Loucy (cell line): Measurements from ENCODE around the gene TBL1X.

Source experiments
- H2AFZ ChIP-seq: fragments of 200-600 bp; sonication (generic); 2 replicates; pipeline ENCODE4 v1.6.0; 2016; ENCODE audit warnings: antibody characterized with exemption, mild to moderate bottlenecking, low read length, moderate library complexity
- H3F3A ChIP-seq: fragments of 200-600 bp; 2 replicates; pipeline ENCODE4 v1.6.0; 2016; ENCODE audit warnings: antibody characterized with exemption, low read depth, mild to moderate bottlenecking
- H3K27me3 ChIP-seq: fragments of 200-600 bp; sonication (generic); 2 replicates; pipeline ENCODE4 v1.6.1; 2014; ENCODE audit warnings: low read length, mild to moderate bottlenecking; ENCODE audit not compliant: insufficient read depth, poor library complexity, severe bottlenecking
- H3K36me3 ChIP-seq: fragments of 200-600 bp; sonication (generic); 2 replicates; pipeline ENCODE4 v1.6.1; 2016; ENCODE audit warnings: low read length; ENCODE audit not compliant: insufficient read depth
- H3K4me1 ChIP-seq: fragments of 200-600 bp; sonication (generic); 2 replicates; pipeline ENCODE4 v1.5.1; 2014; ENCODE audit warnings: low read length, mild to moderate bottlenecking; ENCODE audit not compliant: insufficient read depth, poor library complexity, severe bottlenecking
- H3K4me2 ChIP-seq: fragments of 200-600 bp; sonication (generic); 2 replicates; pipeline ENCODE4 v1.6.0; 2014; ENCODE audit warnings: antibody characterized with exemption, low read length, low read depth, mild to moderate bottlenecking; ENCODE audit not compliant: poor library complexity, severe bottlenecking
- H3K4me3 ChIP-seq: fragments of 200-600 bp; sonication (generic); 2 replicates; pipeline ENCODE4 v1.5.1; 2014; ENCODE audit warnings: low read length, mild to moderate bottlenecking, mixed read lengths; ENCODE audit not compliant: poor library complexity, severe bottlenecking
- H3K79me2 ChIP-seq: fragments of 200-600 bp; sonication (generic); 2 replicates; pipeline ENCODE4 v1.6.1; 2014; ENCODE audit warnings: low read length; ENCODE audit not compliant: insufficient read depth
- H3K9ac ChIP-seq: fragments of 200-600 bp; sonication (generic); 2 replicates; pipeline ENCODE4 v1.6.0; 2014; ENCODE audit warnings: mild to moderate bottlenecking, low read depth, low read length, moderate library complexity; ENCODE audit not compliant: poor library complexity, severe bottlenecking
- H3K9me2 ChIP-seq: fragments of 200-600 bp; sonication (generic); replicated peaks from 2 replicates; pipeline ENCODE4 v1.6.1; 2016; ENCODE audit warnings: low read depth, low read length, mixed read lengths
- H3K9me3 ChIP-seq: fragments of 200-600 bp; sonication (generic); 2 replicates; pipeline ENCODE4 v1.6.1; 2014; ENCODE audit warnings: mild to moderate bottlenecking, antibody characterized with exemption, low read length, low read depth; ENCODE audit not compliant: insufficient read depth
- H4K20me1 ChIP-seq: fragments of 200-600 bp; sonication (generic); 2 replicates; pipeline ENCODE4 v1.6.0; 2014; ENCODE audit warnings: antibody characterized with exemption, low read length, mild to moderate bottlenecking; ENCODE audit not compliant: insufficient read depth, poor library complexity, severe bottlenecking
- CTCF ChIP-seq: fragments of 200-600 bp; sonication (generic); conservative IDR thresholded peaks from 2 replicates; pipeline ENCODE4 v1.5.1; 2014; ENCODE audit warnings: mild to moderate bottlenecking, antibody characterized with exemption, low read length
- EZH2phosphoT487 ChIP-seq: fragments of 200-600 bp; IDR thresholded peaks from 2 replicates; pipeline ENCODE4 v1.6.1; 2018; ENCODE audit warnings: antibody characterized with exemption, mild to moderate bottlenecking, moderate library complexity, borderline replicate concordance

The TBL1X gene

GRCh38 chrX:9746148-9746888, 281.5 kb downstream of the TBL1X start:
- H3K79me2 ChIP-seq: no peaks in the 10 kb centered on the region
- H3K9me2 ChIP-seq: no peaks in the 10 kb centered on the region
- H2AFZ ChIP-seq: no peak overlapping the region
- peaks cover 10% of the 10 kb centered on the region for H3K4me1 ChIP-seq
- no peaks in the 10 kb centered on the region for H3F3A ChIP-seq
- peak overlapping the region; percentile 48 for H3K4me2 ChIP-seq
- TF ChIP-seq EZH2phosphoT487 (no peak), CTCF (no peak)
- peaks cover 26% of the 10 kb centered on the region for H3K27me3 ChIP-seq
- peak overlapping the region; percentile 37 for H3K4me3 ChIP-seq
- no peak overlapping the region for H3K9ac ChIP-seq
- H4K20me1 ChIP-seq: no peaks in the 10 kb centered on the region
- H3K9me3 ChIP-seq: no peaks in the 10 kb centered on the region
- H3K36me3 ChIP-seq: no peaks in the 10 kb centered on the region

GRCh38 chrX:9747644-9748043, 282.8 kb downstream of the TBL1X start:
- Histone ChIP-seq H3K4me3 (no peak overlapping the region), H3K36me3 (no peaks in the 10 kb centered on the region), H3K79me2 (no peaks in the 10 kb centered on the region), H3F3A (no peaks in the 10 kb centered on the region), H3K9me3 (no peaks in the 10 kb centered on the region), H3K9me2 (no peaks in the 10 kb centered on the region), H4K20me1 (no peaks in the 10 kb centered on the region), H3K9ac (no peak overlapping the region), H2AFZ (no peak overlapping the region), H3K4me2 (no peak overlapping the region), H3K27me3 (peaks cover 14% of the 10 kb centered on the region), H3K4me1 (peaks cover 10% of the 10 kb centered on the region)
- TF ChIP-seq CTCF: no peak
- no peak for TF ChIP-seq EZH2phosphoT487

- no peaks in the 10 kb centered on the region for H3K9me3 ChIP-seq
- no peak overlapping the region for H3K4me3 ChIP-seq
- no peaks in the 10 kb centered on the region for H3K36me3 ChIP-seq
- H3K9me2 ChIP-seq: no peaks in the 10 kb centered on the region
- no peaks in the 10 kb centered on the region for H4K20me1 ChIP-seq
- peaks cover 10% of the 10 kb centered on the region for H3K4me1 ChIP-seq
- no peaks in the 10 kb centered on the region for H3K79me2 ChIP-seq
- TF ChIP-seq CTCF (no peak), EZH2phosphoT487 (no peak)
- H2AFZ ChIP-seq: no peak overlapping the region
- no peaks in the 10 kb centered on the region for H3K27me3 ChIP-seq
- no peak overlapping the region for H3K4me2 ChIP-seq
- H3F3A ChIP-seq: no peaks in the 10 kb centered on the region
- H3K9ac ChIP-seq: no peak overlapping the region
These were observed 284.4 kb downstream of the TBL1X start for GRCh38 chrX:9749146-9749692.
